SK-N-MC (cell line): ENCODE data around the gene ICAM2.

Experiments used
- EZH2 ChIP-seq: fragments of 200-600 bp; sonication (generic); IDR thresholded peaks from one replicate; pipeline ENCODE4 v1.6.1; 2017; ENCODE audit warnings: antibody characterized with exemption
- POLR2AphosphoS5 ChIP-seq: IDR thresholded peaks from 2 replicates; pipeline ENCODE4 v1.6.1; 2012; ENCODE audit warnings: mild to moderate bottlenecking, low read depth, low read length, borderline replicate concordance

DNA sequence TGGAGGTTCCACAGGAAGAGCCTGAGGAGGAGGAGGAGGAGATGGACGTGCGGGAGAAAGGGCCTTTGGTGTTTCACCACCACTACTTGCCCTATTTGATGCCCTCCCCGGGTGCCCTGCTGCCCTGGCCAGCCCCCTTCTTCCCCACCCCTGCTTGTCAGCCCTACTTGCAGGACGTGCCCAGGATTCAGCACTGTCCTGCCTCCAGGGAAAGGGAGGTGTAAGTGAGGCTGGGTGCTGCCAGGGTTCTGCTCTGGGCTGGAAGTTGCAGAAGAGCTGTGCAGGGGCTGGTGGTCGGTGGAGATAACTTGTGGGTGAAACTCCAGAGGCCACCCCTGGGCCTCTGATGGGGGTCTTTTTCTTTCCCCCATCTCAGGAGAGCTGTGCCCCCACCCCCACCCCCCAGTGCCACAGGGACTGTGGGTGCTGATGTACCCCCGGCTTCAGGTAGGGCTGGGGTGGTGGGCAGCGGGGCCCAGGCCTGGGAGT lies 19.3 kb downstream of the ICAM2 start:
- TF ChIP-seq POLR2AphosphoS5, result no peak
- no peak for TF ChIP-seq EZH2
